GM20000 (cell line): Measurements from ENCODE around the gene HINT2.

Experiments
- DNase-seq: peaks from one replicate; pipeline ENCODE4 v3.0.0; 2012; ENCODE audit warnings: low spot score
- TF ChIP-seq, protein P1 (sequence below): IDR thresholded peaks from 2 replicates; pipeline ENCODE4 v1.5.1; 2012; ENCODE audit warnings: mild to moderate bottlenecking, control low read depth; ENCODE audit errors: extremely low read depth, missing control alignments

The HINT2 gene

DNA sequence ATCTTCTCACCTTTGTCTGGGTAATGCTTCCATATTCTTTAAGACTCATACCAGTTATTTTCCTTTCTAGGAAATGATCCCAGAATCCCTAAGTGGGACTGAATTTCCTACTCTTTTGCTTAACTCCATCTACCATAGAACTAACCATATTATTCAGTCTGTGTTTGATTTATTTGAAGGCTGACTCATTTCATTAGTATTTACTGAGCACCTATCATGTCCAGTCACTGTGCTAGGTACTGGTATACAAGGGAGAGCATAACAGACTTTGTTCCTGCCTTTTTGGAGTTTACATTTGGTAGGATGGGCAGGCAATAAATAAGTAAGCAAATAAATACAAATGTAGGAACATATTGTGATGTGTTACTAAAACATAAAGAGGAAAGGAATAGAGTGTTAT, 19.1 kb downstream of the HINT2 start:
- TF ChIP-seq, protein P1, sequence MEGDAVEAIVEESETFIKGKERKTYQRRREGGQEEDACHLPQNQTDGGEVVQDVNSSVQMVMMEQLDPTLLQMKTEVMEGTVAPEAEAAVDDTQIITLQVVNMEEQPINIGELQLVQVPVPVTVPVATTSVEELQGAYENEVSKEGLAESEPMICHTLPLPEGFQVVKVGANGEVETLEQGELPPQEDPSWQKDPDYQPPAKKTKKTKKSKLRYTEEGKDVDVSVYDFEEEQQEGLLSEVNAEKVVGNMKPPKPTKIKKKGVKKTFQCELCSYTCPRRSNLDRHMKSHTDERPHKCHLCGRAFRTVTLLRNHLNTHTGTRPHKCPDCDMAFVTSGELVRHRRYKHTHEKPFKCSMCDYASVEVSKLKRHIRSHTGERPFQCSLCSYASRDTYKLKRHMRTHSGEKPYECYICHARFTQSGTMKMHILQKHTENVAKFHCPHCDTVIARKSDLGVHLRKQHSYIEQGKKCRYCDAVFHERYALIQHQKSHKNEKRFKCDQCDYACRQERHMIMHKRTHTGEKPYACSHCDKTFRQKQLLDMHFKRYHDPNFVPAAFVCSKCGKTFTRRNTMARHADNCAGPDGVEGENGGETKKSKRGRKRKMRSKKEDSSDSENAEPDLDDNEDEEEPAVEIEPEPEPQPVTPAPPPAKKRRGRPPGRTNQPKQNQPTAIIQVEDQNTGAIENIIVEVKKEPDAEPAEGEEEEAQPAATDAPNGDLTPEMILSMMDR = no peak
- DNase-seq = no peak

DNA sequence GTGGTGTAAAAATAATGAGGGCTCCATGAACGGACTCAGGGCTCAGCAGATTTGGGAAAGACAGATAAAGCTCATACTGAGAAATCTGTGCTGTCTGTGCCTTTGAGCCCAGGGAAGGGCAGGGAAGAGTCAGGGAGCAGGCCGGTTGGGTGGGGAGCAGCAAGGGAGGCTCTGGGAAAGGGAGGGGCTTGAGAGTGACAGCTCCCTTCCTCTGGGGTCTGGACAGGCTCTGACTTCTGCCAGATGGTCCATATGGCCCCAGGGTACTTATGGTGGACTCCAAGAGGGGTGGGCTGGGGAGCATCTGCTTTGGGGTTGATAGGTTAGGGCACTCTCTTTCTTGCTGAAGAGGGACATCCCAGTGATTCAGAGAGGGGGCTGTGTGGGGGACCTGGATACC, 21.4 kb downstream of the HINT2 start:
- no peak for DNase-seq
- TF ChIP-seq, protein P1 = no peak

DNA sequence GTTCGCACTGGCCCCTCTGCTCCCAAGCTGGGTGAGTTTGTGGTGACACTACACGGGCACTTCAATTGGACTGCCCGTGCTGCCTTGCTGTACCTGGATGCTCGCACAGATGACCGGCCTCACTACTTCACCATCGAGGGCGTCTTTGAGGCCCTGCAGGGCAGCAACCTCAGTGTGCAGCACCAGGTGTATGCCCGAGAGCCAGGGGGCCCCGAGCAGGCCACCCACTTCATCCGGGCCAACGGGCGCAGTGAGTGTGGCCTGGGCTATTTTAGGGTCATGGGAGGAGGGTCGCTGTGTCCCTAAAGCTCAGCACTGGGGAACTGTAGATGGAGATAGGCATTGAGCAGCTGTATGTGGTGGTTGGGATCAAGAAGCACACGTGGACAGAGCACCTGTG, 22.0 kb downstream of the HINT2 start:
- TF ChIP-seq, protein P1 = no peak
- DNase-seq = no peak

DNA sequence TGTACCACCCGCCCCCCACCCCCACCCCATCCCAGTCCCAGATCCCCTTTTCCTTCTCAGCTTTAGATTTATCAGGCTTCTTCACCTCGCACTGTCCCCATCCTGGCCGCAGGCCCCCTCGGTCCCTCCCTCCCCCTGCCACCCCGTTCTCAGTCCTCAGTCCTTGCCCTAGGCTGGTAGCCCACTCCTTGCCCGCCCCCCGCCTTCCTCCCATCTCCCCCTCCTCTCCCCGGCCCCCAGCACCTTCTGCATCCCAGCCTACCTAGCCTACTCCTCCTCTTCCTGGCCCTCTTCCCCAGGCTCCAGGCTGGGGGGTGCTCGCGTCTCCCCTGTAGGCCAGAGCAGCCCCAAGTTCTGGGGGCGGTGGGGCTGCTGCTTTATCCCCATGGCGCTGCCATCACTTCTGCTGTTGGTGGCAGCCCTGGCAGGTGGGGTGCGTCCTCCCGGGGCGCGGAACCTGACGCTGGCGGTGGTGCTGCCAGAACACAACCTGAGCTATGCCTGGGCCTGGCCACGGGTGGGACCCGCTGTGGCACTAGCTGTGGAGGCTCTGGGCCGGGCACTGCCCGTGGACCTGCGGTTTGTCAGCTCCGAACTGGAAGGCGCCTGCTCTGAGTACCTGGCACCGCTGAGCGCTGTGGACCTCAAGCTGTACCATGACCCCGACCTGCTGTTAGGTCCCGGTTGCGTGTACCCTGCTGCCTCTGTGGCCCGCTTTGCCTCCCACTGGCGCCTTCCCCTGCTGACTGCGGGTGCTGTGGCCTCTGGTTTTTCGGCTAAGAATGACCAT, 22.6 kb downstream of the HINT2 start:
- TF ChIP-seq, protein P1 = no peak
- DNase-seq = no peak

DNA sequence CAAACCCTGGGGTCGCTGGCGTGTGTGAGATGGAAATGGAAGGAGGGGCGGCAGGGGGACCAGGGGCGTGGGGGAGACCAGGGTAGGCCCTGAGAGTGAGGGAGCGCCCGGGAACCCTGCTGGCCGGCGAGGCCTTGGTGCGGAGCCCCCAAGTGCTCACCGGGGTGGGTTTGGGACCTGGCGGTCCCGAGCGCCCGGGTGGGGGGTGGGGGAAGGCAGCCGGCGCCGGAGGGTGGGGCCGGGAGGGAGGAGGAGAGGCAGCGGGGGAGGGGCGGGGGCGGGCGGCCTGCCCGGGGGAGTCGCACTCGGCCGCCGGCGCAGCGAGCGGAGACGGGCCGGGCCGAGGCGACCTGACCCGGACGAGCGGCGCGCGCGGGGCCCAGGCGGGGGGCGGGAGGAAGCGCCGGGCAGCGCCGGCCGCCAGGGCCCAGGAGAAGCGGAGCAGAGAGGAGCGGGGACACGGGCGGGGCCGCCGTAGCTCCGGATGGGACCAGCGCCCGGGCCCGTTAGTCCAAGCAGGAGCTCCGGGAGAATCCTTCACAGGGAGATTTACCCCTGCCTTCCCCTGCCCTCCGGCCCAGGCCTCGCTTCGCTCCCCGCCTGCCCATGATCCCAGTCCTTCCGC, 23.4 kb downstream of the HINT2 start, which contains the start of gene NPR2:
Gene NPR2 (plus strand): TSS at position 295 of the 625 bp plus-strand sequence. CDS start 818 bp downstream, outside the sequence.
- TF ChIP-seq, protein P1 = no peak
- no peak for DNase-seq

DNA sequence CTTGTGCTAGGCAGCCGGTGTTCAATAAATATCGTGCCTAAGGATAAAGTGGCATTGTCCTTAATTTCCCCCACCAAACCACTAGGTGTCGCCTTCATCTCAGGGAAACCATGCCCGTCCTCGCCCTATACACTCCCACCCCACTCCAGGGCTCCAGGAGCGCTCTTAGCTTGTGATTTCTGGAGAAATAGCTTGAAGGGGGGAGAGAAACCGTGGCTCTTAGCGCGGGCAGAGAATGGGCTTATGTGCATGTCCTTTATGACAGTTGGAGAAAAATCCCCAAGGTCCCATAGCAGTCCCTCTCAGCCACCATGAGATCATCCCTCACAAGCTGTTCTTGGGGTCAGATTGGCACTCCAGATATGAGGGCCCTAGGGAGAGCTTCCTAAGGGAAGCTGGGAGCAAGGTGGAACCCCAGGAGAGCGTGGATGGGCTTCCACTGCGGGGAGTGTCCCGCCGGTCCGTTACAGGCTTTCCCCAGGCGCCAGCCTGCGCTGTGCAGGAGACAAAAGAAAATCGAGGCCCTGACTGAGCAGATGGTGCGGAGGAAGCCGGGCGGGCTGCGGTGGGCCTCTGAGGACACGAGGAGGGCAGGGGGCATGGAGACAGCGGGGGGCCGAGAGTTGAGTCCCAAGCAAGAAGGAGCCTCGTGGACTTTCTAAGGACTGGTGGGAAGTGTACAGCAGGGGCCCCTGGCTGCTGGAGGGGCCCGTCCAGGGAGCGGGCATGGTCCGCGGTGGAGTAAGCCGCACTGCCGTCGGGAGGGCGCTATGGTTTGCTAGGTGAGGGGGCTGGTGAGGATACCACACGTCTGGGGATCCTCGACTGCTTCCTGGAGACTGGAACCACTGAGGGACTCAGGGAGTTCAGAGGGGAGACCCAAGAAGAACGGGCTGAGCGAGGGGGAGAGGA, 24.2 kb downstream of the HINT2 start:
- DNase-seq = peak; percentile 90
- TF ChIP-seq, protein P1 = peak; percentile 57
